ENCODE measurements around the gene RRM1. TPM values are rescaled to one million over a fixed set of nuclear protein-coding genes. Genes with fewer than 3 reads are reported as not detected.

Gene RRM1
- total RNA-seq, 1 donor from 2014 or later, result 128 TPM

GRCh38 chr11:4065601-4066377 lies 28.8 kb upstream of the RRM1 start:
- DNase-seq (ENCODE audit: low read depth), result no peak
- H3K4me3 ChIP-seq (ENCODE audit: low read depth, low read length), result no peak overlapping the region
- TF ChIP-seq, protein P1, sequence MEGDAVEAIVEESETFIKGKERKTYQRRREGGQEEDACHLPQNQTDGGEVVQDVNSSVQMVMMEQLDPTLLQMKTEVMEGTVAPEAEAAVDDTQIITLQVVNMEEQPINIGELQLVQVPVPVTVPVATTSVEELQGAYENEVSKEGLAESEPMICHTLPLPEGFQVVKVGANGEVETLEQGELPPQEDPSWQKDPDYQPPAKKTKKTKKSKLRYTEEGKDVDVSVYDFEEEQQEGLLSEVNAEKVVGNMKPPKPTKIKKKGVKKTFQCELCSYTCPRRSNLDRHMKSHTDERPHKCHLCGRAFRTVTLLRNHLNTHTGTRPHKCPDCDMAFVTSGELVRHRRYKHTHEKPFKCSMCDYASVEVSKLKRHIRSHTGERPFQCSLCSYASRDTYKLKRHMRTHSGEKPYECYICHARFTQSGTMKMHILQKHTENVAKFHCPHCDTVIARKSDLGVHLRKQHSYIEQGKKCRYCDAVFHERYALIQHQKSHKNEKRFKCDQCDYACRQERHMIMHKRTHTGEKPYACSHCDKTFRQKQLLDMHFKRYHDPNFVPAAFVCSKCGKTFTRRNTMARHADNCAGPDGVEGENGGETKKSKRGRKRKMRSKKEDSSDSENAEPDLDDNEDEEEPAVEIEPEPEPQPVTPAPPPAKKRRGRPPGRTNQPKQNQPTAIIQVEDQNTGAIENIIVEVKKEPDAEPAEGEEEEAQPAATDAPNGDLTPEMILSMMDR (conservative IDR thresholded peaks at IDR 0.05; ENCODE audit: low read depth, low read length), result no peak

- DNase-seq (ENCODE audit: low read depth), result no peak
- TF ChIP-seq, protein P1 (conservative IDR thresholded peaks at IDR 0.05; ENCODE audit: low read depth, low read length), result no peak
Measured at GRCh38 chr11:4066910-4067309, 27.7 kb upstream of the RRM1 start.

DNA sequence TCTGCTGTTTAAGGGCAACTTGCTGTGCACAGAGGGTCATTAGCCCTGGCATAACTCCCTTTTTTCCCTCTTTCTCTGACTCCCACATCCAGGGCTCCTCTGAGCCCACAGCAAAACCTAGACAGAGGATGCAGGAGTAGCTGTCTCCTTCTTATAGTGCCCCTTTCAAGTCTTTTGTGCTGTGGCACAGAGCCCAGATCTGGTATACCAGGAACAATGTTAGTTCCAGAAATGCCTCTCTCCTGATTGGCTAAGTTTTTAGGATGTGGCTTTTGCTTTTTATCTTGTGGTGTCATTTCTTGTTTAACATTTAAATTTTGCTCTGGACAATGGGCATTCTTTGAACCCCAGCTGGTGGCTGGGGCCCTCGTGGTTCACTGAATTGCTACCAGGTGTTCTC lies 25.6 kb upstream of the RRM1 start:
- no peak for DNase-seq (ENCODE audit: low read depth)
- no peak overlapping the region for H3K4me3 ChIP-seq (ENCODE audit: low read depth, low read length)
- TF ChIP-seq, protein P1 (conservative IDR thresholded peaks at IDR 0.05; ENCODE audit: low read depth, low read length), result no peak

More at GRCh38 chr11:4066910-4067309, 27.7 kb upstream of the RRM1 start:
- no peak overlapping the region for H3K4me3 ChIP-seq (ENCODE audit: low read depth, low read length)

GRCh38 chr11:4071325-4071724 lies 23.3 kb upstream of the RRM1 start:
- TF ChIP-seq, protein P1 (conservative IDR thresholded peaks at IDR 0.05; ENCODE audit: low read depth, low read length), result no peak
- no peak for DNase-seq (ENCODE audit: low read depth)

GRCh38 chr11:4071914-4072313 lies 22.7 kb upstream of the RRM1 start:
- TF ChIP-seq, protein P1 (conservative IDR thresholded peaks at IDR 0.05; ENCODE audit: low read depth, low read length), result no peak
- H3K4me3 ChIP-seq (ENCODE audit: low read depth, low read length), result no peak overlapping the region
- no peak for DNase-seq (ENCODE audit: low read depth)

More at GRCh38 chr11:4071325-4071724, 23.3 kb upstream of the RRM1 start:
- no peak overlapping the region for H3K4me3 ChIP-seq (ENCODE audit: low read depth, low read length)

- no peak overlapping the region for H3K4me3 ChIP-seq (ENCODE audit: low read depth, low read length)
- DNase-seq (ENCODE audit: low read depth), result no peak
- TF ChIP-seq, protein P1 (conservative IDR thresholded peaks at IDR 0.05; ENCODE audit: low read depth, low read length), result peak; percentile 87
Measured at GRCh38 chr11:4072668-4073285, 21.8 kb upstream of the RRM1 start.

All from epithelial cell of proximal tubule (primary cell).